DMS114 treated with DMSO at 0.1 percent for 48 hours (cell line): ENCODE data around the gene SNRNP70.
"Not testable (repeated sequence)": the region's sequence is repeated elsewhere in the genome, so short reads cannot be mapped to it uniquely, and the experiment has no call there.

Experiments
- DNase-seq: peaks from one replicate; lab custom pipeline; 2025; ENCODE audit not compliant: unreplicated experiment; lab: John Stamatoyannopoulos, UW

SNRNP70 gene

DNA sequence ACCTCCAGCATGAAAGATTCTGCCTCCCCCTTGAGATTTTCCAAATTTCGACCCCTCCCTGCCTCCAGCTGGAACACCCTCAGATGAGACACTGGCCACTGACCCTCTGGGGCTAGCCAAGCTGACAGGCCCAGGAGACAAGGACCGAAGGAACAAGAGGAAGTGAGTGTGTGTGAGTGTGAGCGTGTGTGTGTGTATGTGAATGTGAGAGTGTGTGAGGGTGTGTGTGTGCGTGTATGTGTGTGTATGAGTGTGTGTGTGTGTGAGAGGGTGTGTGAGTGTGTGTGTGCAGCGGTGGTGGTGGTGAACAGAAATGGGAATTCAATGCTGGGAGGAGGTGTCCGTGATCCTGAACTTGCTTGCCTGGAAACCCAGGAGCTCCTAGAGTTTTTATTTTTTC lies 56.1 kb downstream of the SNRNP70 start:
- no peak for DNase-seq

DNA sequence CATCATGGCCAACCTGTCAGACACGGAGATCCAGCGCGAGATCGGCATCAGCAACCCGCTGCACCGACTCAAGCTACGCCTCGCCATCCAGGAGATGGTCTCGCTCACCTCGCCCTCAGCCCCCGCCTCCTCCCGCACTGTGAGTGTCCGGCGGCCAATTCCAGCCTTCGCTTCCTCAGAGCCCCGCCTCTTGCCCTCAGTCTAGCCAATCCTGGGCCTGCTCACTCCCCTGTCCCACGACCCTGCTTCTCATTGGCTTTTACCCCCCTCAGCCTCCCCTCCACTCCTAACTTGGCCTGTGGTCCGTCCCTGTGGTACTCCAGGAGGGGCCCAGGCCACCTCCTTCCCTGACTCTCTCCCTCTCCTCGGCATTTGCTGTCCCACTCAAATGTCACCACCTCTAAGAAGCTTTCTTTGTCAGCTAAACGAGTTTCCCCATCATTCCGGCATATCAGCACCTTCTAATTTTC lies 57.6 kb downstream of the SNRNP70 start:
- no peak for DNase-seq

DNA sequence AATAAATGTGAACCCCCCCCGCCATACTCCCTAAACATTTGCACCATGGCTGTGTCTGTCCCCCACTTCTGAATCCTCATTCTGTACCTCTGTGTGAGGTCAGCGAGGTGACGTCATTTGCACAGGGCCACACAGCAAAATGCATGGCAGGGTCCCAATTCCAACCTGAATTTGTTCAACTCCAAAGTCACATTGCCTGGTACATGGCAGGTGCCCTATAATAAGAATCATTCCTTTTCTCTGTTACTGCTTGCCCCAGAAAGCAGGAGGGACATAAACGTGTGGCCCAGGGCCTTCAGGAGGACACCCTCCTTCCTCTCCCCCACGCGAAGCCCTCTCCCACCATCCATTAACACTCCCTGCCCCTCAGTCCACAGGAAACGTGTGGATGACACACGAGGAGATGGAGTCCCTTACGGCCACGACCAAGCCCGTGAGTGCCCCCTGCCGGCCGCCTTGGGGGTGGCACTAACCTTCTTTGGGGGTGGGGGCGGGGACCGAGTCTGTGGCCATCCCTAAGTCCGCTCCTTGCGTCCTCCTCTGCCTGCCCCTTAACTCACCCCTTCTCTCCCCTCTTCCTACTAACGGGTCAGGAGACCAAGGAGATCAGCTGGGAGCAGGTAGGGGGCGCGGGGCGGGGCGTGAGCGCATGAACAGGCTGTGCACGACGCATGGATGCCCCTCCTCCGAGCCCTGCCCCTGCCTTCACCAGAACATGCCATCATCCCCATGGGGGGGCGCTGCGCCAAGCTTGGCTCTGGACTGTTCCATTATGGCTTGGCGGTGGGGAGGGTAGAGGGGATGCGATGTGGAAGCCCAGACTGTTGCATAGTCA lies 60.5 kb downstream of the SNRNP70 start:
- no peak for DNase-seq

DNA sequence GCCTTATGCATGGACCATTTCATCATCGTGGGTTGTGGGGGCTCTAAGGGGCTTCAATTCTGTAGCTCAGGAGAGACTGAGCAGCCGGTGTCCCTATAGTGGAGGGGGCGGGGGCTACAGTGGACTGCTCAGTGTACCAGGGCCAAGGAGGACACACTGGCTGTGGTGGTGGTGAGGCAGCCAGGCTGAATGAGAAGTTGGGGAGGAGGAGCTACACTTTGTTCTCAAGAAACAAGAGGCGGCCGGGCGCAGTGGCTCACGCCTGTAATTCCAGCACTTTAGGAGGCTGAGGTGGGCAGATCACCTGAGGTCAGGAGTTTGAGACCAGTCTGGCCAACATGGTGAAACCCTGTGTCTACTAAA lies 61.1 kb downstream of the SNRNP70 start:
- DNase-seq: not testable (repeated sequence)

DNA sequence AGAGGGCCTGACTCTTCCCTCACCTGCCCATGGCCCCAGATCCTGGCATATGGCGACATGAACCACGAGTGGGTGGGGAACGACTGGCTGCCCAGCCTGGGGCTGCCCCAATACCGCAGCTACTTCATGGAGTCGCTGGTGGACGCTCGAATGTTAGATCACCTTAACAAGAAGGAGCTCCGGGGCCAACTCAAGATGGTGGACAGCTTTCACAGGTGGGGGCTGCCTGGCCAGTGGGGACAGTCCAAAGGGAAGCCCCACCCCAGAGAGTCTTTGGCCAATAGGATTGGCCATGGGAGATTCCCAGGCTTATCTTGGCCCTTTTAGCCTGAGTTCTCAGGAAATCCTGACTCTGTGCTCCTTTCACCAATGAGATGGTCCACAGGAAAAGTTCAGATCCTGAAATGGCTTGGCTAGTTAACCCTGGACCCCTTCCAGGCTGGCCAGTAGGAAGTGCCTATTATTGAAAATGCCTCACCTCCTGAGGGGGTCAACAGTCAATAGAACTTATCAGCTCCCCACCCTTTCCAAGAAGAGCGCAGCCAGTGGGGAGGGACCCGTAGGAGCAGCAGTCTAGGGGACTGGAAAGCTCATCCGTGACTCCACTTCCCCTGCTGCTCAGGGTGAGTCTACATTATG lies 62.9 kb downstream of the SNRNP70 start:
- no peak for DNase-seq

DNA sequence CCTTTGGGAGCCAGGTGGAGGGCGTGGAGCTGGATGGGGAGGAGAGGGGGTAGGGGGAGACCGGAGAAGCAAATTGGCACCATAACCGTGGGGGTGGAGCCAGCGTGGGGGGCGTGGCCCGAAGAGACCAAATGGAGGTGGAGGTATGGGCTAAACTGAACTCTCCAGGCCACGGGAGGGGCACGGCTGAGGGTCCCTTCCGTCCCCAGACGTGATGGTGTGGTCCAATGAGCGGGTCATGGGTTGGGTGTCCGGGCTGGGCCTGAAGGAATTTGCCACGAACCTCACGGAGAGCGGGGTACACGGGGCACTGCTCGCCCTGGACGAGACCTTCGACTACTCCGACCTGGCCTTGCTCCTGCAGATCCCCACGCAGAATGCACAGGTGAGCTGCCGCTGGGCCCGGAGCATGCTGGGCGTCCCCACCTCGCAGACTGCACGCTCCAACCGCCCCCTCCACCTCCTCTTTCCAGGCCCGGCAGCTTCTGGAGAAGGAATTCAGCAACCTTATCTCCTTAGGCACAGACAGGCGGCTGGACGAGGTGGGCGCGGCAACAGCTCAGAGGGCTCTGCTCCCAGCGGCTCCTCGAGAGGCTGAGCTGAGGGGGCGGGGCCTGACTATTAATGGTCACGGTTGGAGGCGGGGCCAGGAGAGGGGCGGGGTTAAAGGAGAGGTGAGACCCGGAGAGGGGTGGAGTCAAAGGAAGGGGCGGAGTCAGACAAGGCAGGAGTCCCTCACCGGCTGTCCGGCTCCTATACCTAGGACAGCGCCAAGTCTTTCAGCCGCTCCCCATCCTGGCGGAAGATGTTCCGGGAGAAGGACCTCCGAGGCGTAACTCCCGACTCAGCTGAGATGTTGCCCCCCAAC lies 63.8 kb downstream of the SNRNP70 start:
- DNase-seq: peak; percentile 79

DNA sequence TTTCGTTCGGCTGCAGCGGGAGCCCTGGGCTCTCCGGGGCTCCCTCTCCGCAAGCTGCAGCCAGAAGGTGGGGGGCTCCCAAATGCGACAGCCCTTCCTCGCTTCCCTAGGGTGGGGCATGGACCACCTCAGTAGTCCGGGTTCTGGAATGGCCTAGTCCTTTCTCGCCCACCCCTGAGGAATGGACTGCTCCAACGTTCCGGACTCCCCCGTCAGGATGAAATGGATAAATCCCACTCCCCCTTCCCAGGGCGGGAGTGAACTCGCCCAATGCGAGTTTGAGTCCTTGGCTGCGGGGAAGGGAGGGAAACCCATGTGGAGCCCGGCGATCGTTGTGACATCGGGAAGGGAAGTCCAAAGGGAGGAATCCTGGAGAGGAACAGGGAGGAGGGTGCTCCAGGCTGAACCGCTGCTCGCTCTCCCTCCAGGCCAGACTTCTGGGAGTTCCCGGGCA lies 64.4 kb downstream of the SNRNP70 start:
- DNase-seq: no peak

DNA sequence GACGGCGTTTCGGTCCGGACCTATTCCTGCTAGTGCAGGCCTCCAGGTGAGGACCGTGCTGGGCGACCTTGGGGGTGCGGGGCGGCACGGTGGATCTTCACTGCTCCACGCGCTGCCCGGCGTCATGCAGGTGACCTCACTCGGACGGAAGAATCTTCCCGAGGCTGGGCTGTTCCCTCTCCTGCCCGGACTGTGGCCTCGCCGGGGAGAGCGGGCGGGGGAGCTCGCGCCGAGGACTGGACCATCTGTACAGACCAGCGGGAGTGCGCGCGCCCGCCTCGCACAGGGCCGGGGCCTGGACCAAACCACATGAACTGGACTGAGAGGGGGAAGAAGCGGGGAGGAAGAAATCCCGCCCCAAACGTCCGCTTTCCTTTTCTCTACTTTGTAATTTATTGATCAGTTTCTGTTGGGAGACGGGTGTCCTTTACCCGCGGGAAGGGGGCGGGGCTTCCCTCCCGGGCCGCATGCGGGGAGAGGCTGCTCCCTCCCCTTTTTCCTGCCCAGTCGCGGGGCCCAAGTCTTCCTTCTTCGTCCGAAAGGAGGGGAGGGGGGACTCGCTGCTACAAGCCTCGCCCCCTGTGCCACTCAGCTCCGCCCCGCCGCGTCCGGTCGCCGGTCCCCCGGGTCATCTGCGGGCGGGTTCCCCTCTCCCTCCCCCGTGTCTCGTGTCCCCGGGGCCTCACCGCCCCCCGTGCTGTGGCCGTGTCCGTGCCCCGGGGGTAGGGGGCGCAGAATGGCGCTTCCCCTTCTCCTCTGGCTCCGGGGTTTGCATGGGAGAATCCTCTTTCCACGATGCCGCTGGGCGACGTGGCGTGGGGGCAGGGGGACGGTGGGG lies 65.1 kb downstream of the SNRNP70 start:
- DNase-seq: peak; percentile 69

DNA sequence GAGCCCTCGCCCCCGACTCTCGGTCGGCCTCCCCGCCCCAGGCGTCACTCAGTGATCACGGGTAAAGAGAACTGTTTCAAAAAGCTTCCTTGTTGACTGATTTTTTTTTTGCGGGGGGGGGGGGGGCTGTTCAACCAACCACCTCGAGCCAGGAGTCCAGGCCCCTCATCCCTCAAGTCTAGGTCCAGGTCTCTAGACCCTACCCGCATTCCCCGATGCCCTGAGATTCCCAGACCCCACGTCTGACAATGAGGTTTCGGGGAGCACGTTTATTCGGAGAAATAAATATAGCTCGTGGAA lies 65.6 kb downstream of the SNRNP70 start:
- no peak for DNase-seq

DNA sequence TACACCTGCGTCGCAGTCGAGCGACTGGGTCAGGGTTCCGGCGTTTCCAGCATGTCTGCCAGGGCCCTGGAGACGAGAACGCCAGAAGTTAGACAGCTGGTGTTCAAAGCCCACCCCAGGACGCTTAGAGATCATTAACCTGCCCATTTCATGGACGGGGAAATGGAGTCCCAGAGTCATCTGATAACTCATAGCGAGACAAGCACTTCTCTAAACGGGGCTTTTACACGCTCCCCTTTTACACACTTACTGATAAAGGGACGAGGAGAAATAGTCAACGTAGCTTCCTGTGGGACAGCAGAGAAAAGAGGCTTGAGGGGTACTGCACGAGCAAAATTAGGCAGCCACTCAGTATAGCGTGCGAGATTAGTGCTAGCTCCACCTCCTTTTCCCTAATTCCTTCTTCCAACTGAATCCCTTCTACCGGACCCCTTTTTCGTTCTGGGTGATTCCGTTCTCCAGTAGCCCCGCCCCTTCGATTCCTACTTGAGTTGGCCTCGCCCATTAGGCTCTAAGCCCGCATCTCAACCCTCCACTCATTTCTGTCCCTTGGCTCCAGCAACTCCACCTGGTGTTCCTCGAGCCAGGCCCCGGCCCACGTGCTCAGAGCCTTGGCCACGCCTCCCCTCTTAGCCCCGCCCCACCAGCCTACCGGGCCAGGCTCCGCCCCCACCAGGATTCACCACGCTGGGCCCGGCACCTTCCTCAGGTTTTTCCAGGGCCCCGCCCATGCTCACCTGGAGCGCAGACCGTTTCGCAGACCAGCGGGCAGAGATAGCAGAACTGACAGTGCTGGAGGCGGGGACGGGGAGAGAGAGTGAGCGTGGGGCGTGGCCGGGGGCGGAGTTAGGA lies 66.2 kb downstream of the SNRNP70 start:
- peak; percentile 19 for DNase-seq

DNA sequence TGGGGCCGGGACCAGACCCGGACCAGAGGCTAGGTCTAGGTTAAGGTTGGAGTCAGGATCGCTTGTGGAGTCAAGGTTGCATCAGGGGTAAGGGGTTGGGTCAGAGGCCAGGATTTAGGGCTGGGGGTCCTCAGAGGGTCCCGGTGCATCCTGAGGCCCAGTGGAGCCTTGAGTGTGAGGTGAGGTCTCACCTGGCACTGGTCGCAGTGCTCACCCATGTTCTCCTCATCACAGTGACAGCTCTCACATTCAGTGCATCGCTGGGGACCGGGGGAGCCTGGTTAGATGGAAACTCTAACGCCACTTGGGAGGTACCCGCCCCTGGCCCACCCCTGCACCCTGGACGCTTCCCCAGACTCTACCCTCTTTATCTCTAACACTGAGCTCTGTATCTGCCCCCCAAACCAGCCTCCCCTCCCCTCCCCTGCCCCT lies 66.9 kb downstream of the SNRNP70 start:
- no peak for DNase-seq

DNA sequence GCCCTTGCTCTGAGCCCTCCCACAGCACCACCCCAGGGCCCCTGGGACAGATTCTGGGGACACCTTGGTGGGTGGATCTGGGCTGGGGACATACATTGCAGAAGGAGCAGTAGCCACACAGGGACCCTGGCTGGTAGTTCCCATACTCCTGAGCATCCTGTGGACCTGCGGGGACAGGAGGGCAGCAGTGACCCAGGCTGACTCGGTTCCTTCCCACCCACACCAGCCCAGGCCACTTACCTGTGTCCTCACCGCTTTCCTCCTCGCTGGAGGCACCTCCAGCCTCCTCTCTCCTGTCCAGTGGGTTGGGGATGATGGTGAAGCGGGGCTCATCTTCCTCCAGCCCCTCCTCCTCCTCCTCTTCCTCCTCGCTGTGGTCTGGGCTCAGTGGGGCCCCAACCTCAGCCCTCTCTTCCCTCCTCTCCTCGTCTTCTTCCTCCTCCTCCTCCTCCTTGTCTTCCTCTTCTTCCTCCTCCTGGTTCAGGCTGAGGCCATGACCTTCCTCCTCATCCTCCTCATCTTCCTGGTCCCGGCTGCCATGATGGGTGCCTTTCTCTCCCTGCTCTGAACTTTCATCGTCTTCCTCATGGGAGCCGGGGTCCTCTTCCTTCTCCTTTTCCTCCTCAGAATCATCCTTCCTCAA lies 68.0 kb downstream of the SNRNP70 start:
- no peak for DNase-seq

DNA sequence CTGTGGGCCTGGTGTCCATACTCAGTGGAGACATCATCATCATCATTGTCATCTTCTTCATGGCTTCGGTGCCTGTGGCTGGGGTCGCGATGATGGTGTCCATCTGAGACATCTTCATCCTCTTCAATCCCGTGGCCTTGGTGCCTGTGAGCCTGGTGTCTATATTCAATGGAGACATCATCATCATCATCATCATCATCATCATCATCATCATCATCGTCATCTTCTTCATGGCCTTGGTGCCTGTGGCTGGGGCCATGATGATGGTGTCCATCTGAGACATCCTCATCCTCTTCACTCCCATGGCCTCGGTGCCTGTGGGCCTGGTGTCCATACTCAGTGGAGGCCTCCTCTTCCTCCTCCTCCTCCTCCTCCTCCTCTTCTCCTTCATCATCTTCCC lies 69.0 kb downstream of the SNRNP70 start:
- DNase-seq: no peak

DNA sequence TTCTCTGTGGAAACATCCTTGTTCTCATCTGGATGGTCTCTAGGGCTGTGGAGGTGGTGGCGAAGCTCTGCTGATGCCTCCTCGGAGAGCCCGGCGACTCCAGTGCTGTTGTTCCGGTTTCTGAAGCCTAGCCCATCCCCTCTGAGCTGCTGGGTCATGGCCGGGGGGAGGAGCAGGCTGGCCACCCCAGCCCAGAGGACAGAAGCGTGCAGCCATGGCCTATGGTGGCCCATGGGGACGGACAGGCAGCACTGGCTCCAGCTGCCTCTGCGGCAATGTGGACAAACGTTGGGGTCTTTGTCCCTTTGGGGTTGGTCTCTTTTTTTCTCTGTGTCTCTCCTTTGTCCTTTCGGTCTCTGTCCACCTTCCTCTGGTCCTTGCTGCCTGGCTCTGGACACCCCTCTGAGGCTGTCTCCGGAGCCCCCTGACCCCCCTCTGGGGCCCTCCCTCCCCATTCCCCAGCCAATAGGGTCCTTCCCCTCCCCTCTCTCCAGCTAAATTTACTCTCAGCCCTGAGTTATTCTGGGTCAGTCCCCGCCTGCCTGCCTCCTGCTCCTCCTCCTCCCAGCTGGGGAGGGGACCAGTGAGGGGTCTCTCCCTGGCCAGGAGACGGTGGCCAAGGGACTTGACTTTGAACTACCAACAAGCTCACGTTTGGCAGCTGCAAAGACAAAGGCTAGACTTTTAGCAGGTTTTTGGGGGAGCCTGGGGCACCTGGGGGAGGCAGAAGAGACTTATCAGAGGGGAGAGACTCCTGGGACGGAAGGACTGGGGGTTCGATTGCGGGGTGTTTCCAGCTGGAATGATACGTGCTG lies 70.0 kb downstream of the SNRNP70 start, which contains the start of gene HRC:
Gene HRC, minus strand, starts transcription at position 392 of the 815 bp plus-strand sequence. Its CDS starts 159 bp downstream, at position 233.
- DNase-seq: no peak

DNA sequence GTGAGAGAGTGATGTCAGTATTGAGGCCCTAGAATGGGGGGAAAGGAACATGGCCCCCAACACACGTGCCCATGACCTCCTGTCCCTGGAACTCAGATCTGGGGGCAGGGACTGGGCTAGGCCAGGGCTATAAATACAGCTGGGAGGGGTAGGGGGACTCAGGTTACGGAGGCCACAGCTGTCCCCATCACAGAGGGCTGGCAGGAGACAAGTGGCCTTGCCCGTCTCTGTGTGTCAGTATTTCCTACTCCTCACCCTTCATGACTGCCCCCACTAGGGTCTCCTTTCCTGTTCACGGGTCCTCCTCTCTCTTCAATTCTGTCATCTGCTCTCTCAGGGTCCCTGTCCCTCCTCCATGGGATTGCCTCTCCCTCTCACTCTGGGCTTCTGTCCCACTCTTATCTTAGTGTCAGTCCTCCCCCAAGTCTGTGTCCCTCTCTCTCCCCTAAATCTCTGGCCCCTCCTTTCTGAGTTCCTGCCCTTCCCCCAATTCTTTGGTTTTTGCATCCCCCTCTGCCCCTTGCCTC lies 70.6 kb downstream of the SNRNP70 start:
- no peak for DNase-seq

DNA sequence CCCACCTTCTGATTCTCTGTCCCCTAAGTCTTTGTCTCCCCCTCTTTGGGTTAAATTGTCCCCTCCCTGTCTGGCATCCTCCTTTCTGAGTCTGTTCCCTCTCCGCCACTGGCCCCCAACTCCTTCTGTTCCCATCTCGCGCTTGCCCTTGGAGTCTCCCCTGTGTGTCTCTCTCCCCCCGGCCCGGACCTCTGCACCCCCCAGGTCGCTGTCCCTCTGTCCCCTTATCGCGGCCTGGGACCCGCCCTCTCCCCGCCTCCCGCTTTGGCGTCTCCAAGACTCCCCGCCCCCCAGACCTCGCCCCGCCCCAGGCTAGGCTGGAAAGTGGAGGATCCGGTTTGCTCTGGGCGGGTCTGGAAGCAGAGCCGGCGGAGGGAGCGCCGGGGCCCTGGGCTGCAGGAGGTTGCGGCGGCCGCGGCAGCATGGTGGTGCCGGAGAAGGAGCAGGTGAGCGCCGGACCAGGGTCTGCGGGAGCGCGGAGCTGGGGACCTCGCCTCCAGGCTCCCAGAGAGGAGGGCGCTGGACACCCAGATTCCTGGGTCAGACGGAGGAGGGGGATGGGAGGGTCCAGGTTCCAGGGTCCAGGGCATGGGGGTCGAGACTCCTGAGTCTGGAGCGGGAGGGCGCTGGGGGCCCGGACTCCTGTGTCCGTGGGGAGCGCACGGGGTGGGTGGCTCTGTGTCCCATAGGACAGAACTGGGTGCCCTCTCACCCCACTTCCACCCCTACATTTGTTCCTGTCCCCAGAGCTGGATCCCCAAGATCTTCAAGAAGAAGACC lies 72.4 kb downstream of the SNRNP70 start, which contains the start of gene TRPM4:
Gene TRPM4, plus strand, starts transcription at position 348 of the 780 bp plus-strand sequence. Its CDS starts 75 bp downstream, at position 423.
- DNase-seq: peak; percentile 40
